HG03565 (cell line): Measurements from ENCODE around the gene SPRED2.

Experiments
- ATAC-seq: cut with Tn5 transposase; IDR thresholded peaks from one replicate; pipeline ENCODE4 v1.9.1; 2021; ENCODE audit warnings: mild to moderate bottlenecking, moderate library complexity; ENCODE audit not compliant: unreplicated experiment

Gene SPRED2

DNA sequence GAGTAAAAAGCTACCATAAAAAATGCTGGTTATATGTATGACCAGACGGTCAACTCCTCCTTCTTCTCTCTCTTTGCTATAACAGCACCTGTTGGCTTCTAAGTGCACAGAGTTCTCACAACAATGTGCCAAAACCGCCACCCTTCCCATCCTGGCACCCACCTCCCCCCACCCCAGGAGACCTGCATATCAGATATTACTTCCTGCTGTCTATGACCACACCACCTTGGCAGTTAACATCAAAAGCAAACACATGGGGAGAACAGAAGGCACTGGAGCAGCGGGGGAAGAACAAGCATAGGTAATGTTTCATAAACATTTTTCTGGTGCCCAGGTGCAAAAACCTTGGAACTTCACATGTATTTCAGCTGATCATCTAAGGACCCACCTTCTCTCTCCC, 15.5 kb downstream of the SPRED2 start:
- ATAC-seq: no peak

DNA sequence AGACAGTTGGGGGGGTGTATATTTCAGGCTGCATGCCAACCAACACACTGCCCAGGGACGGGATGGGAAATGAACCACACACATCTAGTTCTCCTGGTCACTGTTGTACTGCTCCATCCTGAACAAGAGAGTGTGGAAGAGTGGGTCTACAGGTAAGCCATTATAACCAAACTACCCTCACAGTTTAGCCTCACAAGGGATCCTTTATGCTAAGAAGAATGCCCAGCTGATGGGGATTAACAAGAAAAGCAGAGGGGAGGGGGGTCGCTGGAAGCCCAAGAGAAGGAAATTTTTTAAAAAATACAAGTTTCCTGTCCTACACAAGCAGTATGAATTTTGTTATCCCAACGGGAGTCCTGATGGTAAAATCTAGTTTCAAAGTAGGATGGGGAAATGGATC, 16.1 kb downstream of the SPRED2 start:
- no peak for ATAC-seq

DNA sequence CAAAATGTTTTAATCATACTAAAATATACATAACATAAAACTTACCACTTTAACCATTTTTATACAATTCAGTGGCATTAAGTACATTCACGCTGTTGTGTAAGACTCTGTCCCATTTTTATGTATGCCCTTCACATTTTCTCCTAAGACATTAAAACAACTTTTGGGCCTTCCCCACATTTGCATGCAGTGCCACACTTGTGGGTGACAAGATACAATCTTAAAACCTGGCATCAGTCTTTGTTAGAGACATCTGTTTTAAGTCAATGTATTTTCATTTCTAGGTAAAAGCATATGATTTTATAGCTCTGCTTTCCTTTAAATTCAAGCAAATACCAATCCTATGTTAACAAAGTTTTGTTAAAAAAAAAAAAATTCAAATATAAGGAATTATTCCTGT, 17.3 kb downstream of the SPRED2 start:
- ATAC-seq: no peak

DNA sequence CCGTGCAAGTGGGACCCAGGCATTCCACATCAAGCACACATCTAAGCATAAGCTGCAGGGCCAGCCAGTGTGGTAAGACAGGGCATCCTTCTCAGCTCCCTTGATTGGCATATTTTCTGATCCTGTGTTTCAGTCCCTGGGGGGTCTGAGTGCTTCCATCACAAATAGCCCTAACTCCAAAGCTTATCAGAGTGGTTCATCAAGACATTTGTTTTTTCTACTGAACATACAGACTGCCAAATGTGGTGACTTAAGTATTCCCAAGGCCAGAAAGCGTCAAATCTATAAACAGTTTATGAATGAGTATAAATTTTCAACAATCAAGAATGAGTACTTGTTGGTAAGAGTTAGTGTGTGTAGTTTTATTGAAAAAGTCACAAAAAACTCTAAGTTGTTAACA, 18.8 kb downstream of the SPRED2 start:
- ATAC-seq: no peak

DNA sequence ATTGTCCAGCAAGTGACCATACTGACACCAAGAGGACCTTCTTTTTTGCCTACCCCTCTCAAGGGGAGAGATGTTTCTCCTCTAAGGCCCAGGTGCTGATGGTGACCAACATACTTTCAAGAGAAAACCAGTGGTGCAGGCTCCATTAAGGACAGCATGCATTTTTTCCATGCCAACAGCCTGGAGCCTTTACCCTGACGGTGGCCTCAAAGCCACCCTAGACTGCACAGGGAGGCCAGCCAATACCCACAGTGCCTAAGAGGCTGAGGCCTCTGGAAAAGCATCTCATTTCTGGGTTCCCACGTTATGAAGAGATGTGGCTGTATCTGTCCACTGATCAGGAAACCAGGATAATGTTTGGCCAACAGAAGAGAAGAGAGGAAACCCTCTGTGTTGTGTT, 19.3 kb downstream of the SPRED2 start:
- ATAC-seq: no peak

DNA sequence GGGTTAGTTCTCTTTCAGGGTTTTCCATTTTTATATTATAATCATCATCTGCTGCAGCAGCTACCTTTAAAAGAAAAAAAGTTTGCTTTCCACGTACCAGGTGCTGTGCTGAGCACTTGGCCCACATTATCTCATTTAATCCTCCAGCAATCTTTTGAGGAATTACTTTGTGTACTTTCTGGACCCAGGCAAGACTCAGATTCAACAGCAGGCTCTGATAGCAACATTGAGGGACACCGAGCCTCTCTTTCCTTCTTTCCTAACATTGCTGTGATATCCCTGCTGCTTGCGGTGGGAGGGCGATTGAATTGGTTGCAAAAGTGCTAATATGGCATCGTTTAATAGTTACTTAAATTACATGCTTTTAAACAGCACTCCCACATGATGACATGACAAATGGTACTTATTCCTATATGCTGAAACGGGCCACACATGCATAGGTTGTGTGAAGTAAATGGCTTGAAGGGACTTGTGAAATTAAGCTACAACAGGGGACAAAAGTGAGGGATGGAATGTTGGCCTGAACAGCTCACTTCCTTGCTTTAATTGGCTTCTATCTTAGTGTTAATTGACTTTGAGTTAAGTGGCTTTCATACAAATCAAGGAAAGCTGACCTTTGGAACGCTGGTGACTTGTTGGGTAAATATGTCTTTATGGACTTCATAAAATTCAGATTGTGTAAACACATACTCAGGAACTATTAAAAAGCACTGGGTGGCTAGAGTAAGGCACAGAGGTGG, 21.2 kb downstream of the SPRED2 start:
- no peak for ATAC-seq

DNA sequence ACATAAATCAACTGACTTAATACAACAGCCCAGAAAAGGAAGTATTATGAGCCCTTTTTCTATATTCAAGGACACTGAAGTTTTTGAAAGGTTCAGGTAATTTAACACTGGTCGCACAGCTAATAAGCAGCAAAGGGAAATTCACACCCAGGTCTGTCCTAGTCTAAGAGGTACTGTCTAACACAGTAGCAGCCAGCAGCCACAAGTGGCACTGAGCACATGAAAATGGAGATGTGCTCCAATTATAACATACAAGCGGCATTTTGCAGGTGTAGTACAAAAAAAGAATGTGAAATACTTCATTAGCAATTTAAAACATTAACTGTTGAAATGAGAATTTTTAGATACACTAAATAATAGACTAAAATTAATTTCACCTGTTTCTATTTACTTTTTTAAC, 23.4 kb downstream of the SPRED2 start:
- no peak for ATAC-seq

DNA sequence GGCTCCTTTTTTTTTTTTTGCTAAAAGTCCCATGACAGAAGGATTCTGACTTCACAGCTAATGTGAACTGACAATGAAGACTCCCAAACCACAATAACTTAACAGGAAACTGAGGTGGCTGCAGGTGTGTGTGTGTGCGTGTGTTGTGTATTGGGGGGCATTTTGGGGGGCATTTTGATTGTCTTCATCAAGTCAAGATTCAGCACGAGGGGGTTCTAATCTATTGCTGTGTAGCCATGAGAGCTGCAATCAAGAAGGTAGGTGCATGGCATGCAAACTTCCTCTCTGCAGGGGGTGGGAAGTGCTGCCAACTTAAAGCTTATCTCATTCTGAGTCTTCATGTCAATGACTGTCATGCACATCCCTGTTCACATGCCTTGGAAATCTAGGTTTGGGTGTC, 25.2 kb downstream of the SPRED2 start:
- ATAC-seq: no peak

DNA sequence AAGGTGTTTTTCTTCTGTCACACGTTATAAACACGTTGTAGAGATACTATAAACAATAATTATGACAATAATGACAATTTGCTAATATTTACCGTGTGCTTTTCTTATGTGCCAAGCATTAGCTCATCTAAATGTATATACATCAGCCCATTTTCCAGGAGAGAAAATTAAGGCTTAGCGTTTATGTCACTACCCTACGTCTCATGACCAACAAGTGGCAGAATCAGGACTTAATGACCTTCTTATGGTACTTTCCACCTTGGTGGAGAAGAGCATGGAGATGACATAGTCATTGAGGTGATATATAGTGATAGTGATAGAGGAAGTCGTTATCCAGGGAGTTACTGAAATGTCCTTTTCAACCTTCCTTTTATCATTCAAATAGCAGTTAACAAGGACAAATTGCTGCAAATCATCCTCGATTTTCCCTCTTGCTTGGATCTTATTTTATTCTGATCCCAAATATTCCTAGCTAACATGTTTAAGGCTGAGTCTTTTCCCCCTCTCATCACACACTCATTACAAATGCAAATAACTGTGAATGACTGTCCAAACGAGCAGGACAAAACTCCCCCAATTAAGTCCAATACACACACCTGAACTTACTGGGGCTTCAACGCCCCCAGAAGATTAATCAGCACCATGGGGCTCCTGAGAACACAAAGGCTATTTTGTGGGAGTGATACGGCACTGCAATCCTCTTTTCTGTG, 27.3 kb downstream of the SPRED2 start:
- ATAC-seq: peak; percentile 61

DNA sequence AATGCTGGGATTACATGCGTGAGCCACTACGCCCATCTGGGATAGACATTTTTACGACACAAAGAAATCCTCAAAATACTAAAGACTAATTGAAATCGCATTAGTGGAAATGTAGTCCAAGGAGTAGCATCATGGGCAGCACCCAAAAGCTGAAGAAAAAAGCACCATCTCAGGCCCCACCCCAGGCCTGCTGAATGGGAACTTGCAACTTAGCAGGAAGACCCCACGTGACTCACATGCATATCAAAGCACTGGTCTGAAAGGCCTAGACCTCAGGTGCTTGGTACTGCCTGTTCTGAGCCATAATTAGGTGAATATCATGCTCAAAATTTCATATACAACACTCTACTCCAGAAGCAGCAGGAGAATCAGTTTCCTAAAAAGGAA, 28.9 kb downstream of the SPRED2 start:
- ATAC-seq: no peak

DNA sequence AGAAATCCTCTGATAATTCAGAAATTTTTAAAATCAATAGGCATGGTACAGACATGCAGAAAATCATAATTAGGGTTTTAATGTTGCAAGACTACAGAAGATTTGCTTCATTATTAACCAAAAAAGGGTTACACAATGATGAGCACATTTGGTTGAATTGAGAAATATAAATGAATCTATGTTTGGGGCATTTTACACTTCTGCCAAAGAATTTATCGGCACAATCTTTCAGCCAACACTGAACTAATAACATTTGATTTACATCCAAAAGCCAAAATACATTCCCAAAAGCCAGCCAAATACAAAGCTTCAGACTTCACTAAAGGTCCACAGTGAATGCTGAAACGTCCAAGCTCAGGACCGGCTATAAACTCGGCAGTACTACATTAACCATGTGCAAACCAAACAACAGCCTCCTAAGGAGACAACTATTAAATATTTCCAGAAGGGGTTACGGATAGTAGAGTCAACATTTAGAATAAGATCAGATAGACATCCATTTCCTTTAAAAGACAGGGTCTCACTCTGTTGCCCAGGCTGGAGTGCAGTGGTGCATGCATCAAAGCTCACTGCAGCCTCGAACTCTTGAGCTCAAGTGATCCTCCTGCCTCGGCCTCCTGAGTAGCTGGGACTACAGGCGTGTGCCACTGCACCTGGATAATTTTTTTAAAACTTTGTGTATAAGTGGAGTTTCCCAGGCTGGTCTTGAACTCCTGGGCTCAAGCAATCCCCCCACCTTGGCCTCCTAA, 29.4 kb downstream of the SPRED2 start:
- no peak for ATAC-seq

DNA sequence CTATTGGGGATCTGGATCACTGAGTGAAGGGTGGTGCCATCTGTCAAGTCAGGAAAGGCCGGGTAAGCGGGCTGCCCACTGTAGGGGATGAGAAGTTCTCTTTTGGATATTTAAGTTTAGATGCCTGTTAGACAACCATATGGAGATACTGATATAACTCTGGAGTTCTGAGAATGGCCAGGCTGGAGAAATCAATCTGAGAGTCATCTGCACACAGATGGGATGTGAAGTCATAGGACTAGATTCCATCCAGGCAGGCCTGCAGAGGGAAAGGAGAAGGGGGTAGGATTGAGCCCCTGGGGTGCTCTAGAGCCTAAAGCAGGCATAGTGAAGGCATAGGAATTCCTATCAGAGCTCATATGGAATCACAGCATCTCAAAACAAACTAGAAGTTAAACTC, 30.1 kb downstream of the SPRED2 start:
- ATAC-seq: no peak

DNA sequence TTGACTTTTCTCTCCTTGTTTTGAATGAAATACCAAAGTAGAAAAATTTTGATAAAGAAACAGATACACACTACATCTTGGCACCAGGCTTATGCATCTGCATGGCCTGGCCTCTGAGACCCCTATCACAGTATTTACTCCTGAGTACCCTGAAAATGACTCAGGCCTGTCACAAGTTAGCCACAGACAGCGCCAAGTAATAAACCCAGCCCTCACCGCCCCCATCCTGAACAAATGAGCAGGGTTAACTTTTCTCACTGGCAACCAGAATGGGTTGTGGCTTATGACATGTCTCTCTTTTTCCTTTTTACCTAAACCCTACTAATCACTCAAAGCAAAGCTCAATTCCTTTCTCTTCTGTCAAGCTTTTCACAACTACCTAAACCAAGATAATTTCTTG, 35.3 kb downstream of the SPRED2 start:
- peak; percentile 31 for ATAC-seq

DNA sequence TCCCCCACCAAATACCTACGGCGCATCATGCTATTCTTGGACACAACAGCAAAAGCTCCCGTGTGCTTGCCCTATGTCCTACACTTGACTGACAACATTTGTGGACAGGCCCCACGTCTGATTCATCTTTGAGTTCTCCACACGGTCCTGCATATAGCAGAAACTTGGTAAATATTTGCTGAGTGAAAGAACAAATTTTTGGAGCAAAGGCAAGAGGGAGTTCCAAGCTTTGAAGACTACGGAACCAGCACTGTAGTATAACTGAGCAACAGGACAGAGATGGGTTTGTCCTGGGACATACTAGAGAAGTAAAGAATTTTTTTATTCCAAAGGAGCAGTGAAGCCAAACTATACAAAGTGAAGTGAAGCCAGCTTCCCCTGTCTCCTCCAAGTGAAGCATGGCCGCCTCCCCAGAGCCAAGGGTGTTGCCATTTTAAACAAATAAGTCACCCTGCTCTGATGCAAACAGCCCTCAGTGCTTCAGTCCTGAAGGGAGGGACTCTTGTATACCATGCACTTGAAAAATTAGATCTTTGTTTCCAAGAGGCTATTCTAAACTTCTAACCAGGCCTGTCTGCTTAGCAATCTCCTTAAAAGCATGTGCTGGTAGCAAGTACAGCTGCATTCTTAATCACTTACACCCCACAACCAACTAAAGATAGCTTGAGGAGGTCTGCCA, 35.9 kb downstream of the SPRED2 start:
- ATAC-seq: no peak

DNA sequence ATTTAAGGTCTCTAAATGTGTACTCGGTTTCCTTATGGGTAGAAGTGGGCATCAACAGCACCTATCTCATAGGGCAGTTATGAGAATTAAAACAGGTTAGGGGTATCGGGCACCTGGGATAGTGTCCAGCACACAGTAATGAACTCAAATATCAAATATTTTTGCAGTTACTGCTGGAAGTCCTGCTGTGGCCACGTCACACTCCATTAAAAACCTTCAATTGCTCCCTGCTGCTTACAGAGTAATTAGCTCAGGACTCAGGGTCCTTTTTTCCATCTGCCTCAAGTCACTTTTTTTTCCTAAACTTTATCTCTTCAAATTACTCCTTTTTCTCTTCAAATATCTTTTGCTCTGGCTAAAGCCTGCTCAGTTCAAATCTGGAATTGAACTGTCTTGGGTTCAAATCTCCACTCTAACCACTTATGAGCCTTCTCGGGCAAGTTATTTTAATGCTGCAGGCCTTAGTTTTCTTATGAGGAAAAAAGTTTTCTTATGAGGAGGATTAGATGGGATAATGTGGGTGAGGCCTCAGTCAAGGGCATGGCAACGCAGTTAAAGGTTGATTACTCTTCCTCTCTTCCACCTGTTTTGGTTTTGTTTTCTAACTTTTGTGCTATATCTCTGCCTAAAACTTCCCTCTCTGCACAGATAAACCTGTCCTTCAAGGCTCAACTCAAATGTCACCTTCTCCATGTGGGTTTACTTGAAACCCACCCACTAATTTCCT, 36.6 kb downstream of the SPRED2 start:
- ATAC-seq: no peak

DNA sequence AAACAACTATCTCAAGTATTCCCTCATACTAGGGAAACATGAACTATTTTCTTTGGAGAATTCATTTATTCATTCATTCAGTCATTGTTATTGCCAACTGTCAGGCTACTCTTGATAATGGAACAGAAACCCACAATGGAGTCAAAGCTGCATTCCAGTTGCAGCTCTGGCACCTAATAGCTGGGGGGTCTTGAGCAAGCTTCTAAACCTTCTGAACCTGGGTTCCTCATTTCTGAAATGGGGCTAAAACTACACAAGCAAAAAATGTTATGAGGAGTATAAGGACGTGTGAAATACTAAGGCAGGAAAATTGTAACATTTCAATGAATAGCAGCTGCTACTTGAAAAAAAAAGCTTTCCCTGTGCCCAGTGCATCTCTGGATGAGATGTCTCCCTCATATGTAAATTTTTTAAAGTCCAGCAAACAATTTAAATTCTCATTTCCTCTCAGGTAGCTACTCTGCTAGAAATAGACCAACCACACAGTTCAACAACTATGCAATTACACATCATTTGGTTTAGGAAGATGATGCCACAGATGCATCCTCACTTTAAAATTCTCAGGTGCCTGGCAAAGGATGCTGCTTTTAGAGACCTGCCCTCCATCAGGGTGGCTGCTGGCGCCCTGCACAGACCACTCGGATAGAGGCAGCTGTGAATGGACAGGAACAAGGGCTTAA, 38.5 kb downstream of the SPRED2 start:
- ATAC-seq: no peak

DNA sequence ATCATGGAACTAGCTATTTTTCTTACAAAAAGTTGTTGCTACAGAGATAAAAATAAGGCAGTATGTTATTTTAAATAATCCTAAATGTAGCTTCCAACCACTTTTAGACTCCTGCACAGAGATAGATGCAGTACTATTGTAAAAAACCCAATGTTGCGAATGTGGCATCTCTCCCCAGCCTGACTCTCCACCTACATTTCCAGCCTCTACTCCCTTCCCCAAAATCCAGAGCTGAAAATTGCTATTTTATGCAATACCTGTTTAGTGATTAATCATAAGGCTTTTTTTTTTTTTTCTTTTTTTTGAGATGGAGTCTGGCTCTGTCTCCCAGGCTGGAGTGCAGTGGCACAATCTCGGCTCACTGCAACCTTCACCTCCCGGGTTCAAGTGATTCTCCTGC, 39.4 kb downstream of the SPRED2 start:
- no peak for ATAC-seq

DNA sequence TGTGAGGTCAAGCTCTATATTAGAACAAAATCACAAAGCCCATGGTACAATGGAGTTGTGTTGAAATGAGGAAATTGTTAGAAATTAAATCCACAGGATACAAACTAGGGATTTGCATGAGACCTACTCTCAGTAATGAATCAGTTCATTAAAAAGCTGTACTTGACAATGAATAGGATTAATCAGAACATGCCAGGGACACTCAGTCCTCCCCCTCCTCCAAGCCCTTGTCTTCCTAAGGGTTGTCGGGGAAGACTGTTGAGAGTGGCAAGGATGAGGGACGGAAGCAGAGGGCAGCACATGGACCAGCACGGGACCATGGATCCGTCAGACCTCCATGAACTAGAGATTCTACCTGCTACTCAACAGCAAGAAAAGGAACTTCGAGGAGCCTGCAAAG, 39.8 kb downstream of the SPRED2 start:
- ATAC-seq: no peak

DNA sequence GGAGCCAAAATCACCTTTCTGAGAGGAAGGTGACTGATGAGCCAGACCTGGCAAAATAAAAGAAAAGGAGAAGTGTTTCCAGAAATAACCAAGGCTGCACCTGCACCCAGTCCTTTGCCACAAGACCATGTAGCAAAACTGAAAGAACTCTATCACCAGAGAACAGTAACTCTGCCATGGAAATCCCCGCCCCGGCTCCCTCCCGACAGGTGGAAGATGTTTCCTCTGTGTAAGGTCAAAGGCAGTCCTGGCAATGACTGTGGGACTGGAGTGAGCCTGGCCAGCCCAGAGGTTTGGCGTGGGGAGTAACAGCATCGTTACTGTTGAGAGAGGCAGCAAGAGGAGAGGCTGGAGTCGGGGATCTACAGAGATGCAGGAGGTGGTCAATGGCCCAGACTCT, 42.3 kb downstream of the SPRED2 start:
- peak; percentile 56 for ATAC-seq

DNA sequence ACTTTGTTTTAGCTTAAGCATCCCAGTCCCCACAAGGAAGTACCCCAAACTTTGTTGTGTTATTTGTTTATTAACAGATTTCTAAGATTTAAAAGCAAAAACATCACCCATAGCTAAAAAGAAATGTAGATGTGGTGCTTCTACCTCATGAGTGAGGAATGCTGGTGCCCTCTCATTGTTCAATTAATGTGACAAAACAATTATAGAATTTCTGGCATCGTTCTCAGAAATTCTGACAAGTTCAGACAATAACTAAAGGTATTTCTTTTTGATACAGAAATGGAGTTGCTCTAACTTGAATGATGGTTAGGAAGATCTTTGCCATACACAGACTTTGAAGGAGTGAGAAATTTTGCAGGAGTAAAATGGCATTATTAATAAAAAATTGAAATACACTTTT, 42.9 kb downstream of the SPRED2 start:
- ATAC-seq: no peak
